K562 (cell line): ENCODE data around the gene DNER. TPM values are rescaled to one million over a fixed set of nuclear protein-coding genes. Genes with fewer than 3 reads are reported as not detected.

Source experiments
- ATAC-seq: fragments of 200-7000 bp; cut with Tn5 transposase; 3 replicates; pipeline ENCODE4 v1.9.1; 2020; ENCODE audit warnings: moderate library complexity
- BruUV-seq: library from RNA; stranded (reverse); fragments of 400-500 nt; replicated peaks from 2 replicates; lab custom pipeline; 2021; lab: Mats Ljungman, UMichigan
- CTCF ChIA-PET: fragments of 300-600 bp; formaldehyde crosslinking; extraction: SDS; loops from one replicate; lab custom pipeline; 2021; ENCODE audit warnings: low intra/inter-chr PET ratio; lab: Yijun Ruan, JAX
- POLR2A ChIA-PET: fragments of 300-600, 350-650 bp; sonication (Branson Sonifier 250); formaldehyde crosslinking; extraction: SDS; loops from one replicate; lab custom pipeline; 2021; ENCODE audit warnings: antibody characterized with exemption, inconsistent platforms; lab: Yijun Ruan, JAX
- DNase-seq, 4 experiments: peaks; one replicate each; pipeline versions ENCODE4 v3.0.0 to v3.0.0-alpha.2; 2011 to 2018; ENCODE audit warnings: low spot score in 3 of 4, mixed read lengths in 3 of 4; ENCODE audit errors: extremely low read depth in 1 of 4
- FAIRE-seq: peaks from 2 replicates; lab custom pipeline; 2011; peaks lifted over from hg19 to GRCh38; lab: Jason Lieb, UNC
- H2AFZ ChIP-seq: 2 replicates; pipeline ENCODE4 v1.6.0; 2011; ENCODE audit warnings: low read depth, low read length, control low read depth, inconsistent platforms
- H3K27ac ChIP-seq: fragments of 200-600 bp; 3 replicates; pipeline ENCODE4 v1.8.0; 2011; ENCODE audit warnings: low read depth, mild to moderate bottlenecking, control low read depth, inconsistent platforms, low read length, moderate library complexity, mixed read lengths; ENCODE audit errors: extremely low read depth
- H3K27me3 ChIP-seq, 2 experiments: fragments of 300-600 bp in 1 of 2; 2 replicates in 1 of 2; 3 replicates in 1 of 2; pipeline versions ENCODE4 v1.6.0 to v1.8.0; 2011; ENCODE audit warnings: inconsistent platforms in 2 of 2, low read length in 2 of 2, mild to moderate bottlenecking in 1 of 2, mixed read lengths in 1 of 2, moderate library complexity in 1 of 2; ENCODE audit not compliant: control insufficient read depth in 2 of 2, insufficient read depth in 2 of 2
- H3K36me3 ChIP-seq: fragments of 300-600 bp; 3 replicates; pipeline ENCODE4 v1.8.0; 2011; ENCODE audit warnings: mild to moderate bottlenecking, low read length, inconsistent platforms; ENCODE audit not compliant: control insufficient read depth, insufficient read depth
- H3K4me1 ChIP-seq, 2 experiments: fragments of 200-600 bp in 1 of 2; replicated peaks in 1 of 2; 2 replicates in 1 of 2; 3 replicates in 1 of 2; pipeline versions ENCODE4 v1.5.1 to v1.8.0; 2011; ENCODE audit warnings: inconsistent platforms in 2 of 2, low read length in 2 of 2, mild to moderate bottlenecking in 1 of 2, mixed read lengths in 1 of 2, moderate library complexity in 1 of 2; ENCODE audit not compliant: control insufficient read depth in 2 of 2, insufficient read depth in 2 of 2
- H3K4me2 ChIP-seq: 2 replicates; pipeline ENCODE4 v1.6.1; 2011; ENCODE audit warnings: low read length, control low read depth, inconsistent platforms, mixed read lengths; ENCODE audit not compliant: insufficient read depth
- H3K4me3 ChIP-seq: fragments of 200-600 bp; sonication (generic), shearing (Covaris generic); 2 replicates; pipeline ENCODE4 v1.5.1; 2016; ENCODE audit warnings: control low read depth, inconsistent platforms
- H3K79me2 ChIP-seq: fragments of 200-600 bp; 3 replicates; pipeline ENCODE4 v1.8.0; 2011; ENCODE audit warnings: low read length, inconsistent platforms; ENCODE audit not compliant: control insufficient read depth, insufficient read depth
- H3K9ac ChIP-seq, 2 experiments: 2 replicates each; pipeline versions ENCODE4 v1.6.0 to v1.6.1; 2011; ENCODE audit warnings: low read depth in 2 of 2, low read length in 2 of 2, control low read depth in 1 of 2, inconsistent platforms in 1 of 2, mild to moderate bottlenecking in 1 of 2, mixed read lengths in 1 of 2; ENCODE audit not compliant: insufficient read depth in 1 of 2
- H3K9me1 ChIP-seq: one replicate; pipeline ENCODE4 v1.6.0; 2011; ENCODE audit warnings: inconsistent platforms, mild to moderate bottlenecking, low read length, moderate library complexity; ENCODE audit not compliant: control insufficient read depth, insufficient read depth
- H3K9me3 ChIP-seq: replicated peaks from 2 replicates; pipeline ENCODE4 v1.5.1; 2011; ENCODE audit warnings: low read depth, low read length, inconsistent platforms; ENCODE audit not compliant: control insufficient read depth, insufficient read depth
- H4K20me1 ChIP-seq: replicated peaks from 2 replicates; pipeline ENCODE4 v1.6.1; 2011; ENCODE audit warnings: low read length, inconsistent platforms, mixed read lengths; ENCODE audit not compliant: control insufficient read depth, insufficient read depth
- GABPA ChIP-seq: fragments of 200-800 bp; sonication (Bioruptor generic); conservative IDR thresholded peaks from 2 replicates; pipeline ENCODE4 v1.6.1; 2016; ENCODE audit warnings: low read depth, missing genetic modification characterization, missing compliant biosample characterization
- JUND ChIP-seq, 2 experiments: IDR thresholded peaks; 2 replicates in 1 of 2; 3 replicates in 1 of 2; pipeline ENCODE4 v1.6.1; 2011; ENCODE audit warnings: borderline replicate concordance in 2 of 2, low read depth in 2 of 2, low read length in 2 of 2, improper control_type of control experiment in 1 of 2, missing biosample characterization in 1 of 2, missing genetic modification characterization in 1 of 2, missing genetic modification reagents in 1 of 2
- KAT2B ChIP-seq: IDR thresholded peaks from one replicate; pipeline ENCODE4 v1.6.1; 2012; ENCODE audit warnings: low read depth, mild to moderate bottlenecking, control low read depth, inconsistent platforms, low read length, moderate library complexity
- PBX2 ChIP-seq, 2 experiments: IDR thresholded peaks in 1 of 2; conservative IDR thresholded peaks in 1 of 2; 2 replicates each; pipeline ENCODE4 v1.6.1; 2016; ENCODE audit warnings: low read depth in 2 of 2, mild to moderate bottlenecking in 1 of 2, missing compliant biosample characterization in 1 of 2, missing genetic modification characterization in 1 of 2, moderate library complexity in 1 of 2
- SFPQ ChIP-seq: fragments of 200-400 bp; formaldehyde crosslinking; IDR thresholded peaks from 2 replicates; pipeline ENCODE4 v1.6.1; 2017; ENCODE audit warnings: mild to moderate bottlenecking, low read depth, low read length, moderate library complexity
- SMAD2 ChIP-seq: fragments of 150-350 bp; IDR thresholded peaks from 2 replicates; pipeline ENCODE4 v1.6.1; 2014; ENCODE audit warnings: low read depth, mild to moderate bottlenecking, low read length
- SMARCA5 ChIP-seq: fragments of 450-650 bp; IDR thresholded peaks from 2 replicates; pipeline ENCODE4 v1.6.1; 2016
- SRSF3 ChIP-seq: fragments of 200-400 bp; formaldehyde crosslinking; IDR thresholded peaks from 2 replicates; pipeline ENCODE4 v1.6.1; 2016; ENCODE audit warnings: mild to moderate bottlenecking, low read length, moderate library complexity; ENCODE audit not compliant: insufficient read depth
- TAF1 ChIP-seq: IDR thresholded peaks from 2 replicates; pipeline ENCODE4 v1.6.1; 2011; ENCODE audit warnings: mild to moderate bottlenecking, low read length, moderate library complexity; ENCODE audit not compliant: insufficient read depth, control insufficient read depth, severe bottlenecking; ENCODE audit errors: extremely low read depth
- TAF9B ChIP-seq: fragments of 450-650 bp; IDR thresholded peaks from 2 replicates; pipeline ENCODE4 v1.6.1; 2018; ENCODE audit warnings: mild to moderate bottlenecking; ENCODE audit not compliant: partially characterized antibody
- TRIM28 ChIP-seq: fragments of 450-650 bp; IDR thresholded peaks from 2 replicates; pipeline ENCODE4 v1.6.1; 2017
- ZNF12 ChIP-seq: sonication (generic); formaldehyde crosslinking; IDR thresholded peaks from 2 replicates; pipeline ENCODE4 v1.4.0; 2020; ENCODE audit warnings: mild to moderate bottlenecking, missing genetic modification reagents
- ZNF644 ChIP-seq: fragments of 200-800 bp; sonication (Bioruptor generic); IDR thresholded peaks from 2 replicates; pipeline ENCODE4 v1.6.1; 2016; ENCODE audit warnings: low read depth, missing genetic modification characterization, missing compliant biosample characterization
- ZNF695 ChIP-seq: fragments of 450-650 bp; formaldehyde crosslinking; IDR thresholded peaks from 2 replicates; pipeline ENCODE4 v1.4.0; 2020; ENCODE audit warnings: mild to moderate bottlenecking, moderate library complexity
- WGBS: fragments of 100-300 bp; shearing (Covaris generic); methylation state at CpG from one replicate; pipeline ENCODE4 v1.1.6; 2016; ENCODE audit warnings: low coverage, mixed read lengths; ENCODE audit not compliant: insufficient coverage; ENCODE audit errors: missing lambda C conversion rate; 5-methylcytosine and 5-hydroxymethylcytosine counted together
- in situ Hi-C: fragments of 300-500 bp; cut with MboI; formaldehyde crosslinking; loops from 4 replicates; pipeline ENCODE4 v1.15.0; 2018; ENCODE audit warnings: inconsistent platforms, mixed read lengths
- intact Hi-C: fragments of 100-400 bp; cut with micrococcal nuclease; formaldehyde crosslinking; loops from 2 replicates; pipeline ENCODE4 v1.14.2; 2022
- polyA plus RNA-seq, 8 experiments: library from polyadenylated mRNA; depleted of rRNA in 4 of 8; stranded (reverse) in 5 of 8; unstranded in 3 of 8; fragments of >200 nt; fragmentation: Nextera tagmentation in 2 of 8; fragmentation: Illumina TruSeq in 1 of 8; extraction: Ambion mirVana in 2 of 8; extraction: Trizol in 1 of 8; gene quantifications; 2 replicates each; pipeline versions ENCODE4 v1.2.1 to v1.2.3, GENCODE V29; 2011 to 2014; ENCODE audit warnings: inconsistent platforms in 1 of 8, missing spikeins in 1 of 8
- total RNA-seq, 7 experiments: library from RNA; depleted of rRNA in 6 of 7; stranded (reverse); fragments of >200 nt in 6 of 7; fragmentation: Illumina TruSeq in 2 of 7; extraction: Trizol in 2 of 7; gene quantifications; 2 replicates each; pipeline versions ENCODE4 v1.2.1 to v1.2.3, GENCODE V29; 2011 to 2021; ENCODE audit warnings: low replicate concordance in 1 of 7

DNER gene
- total and polyA plus RNA-seq, 9 of the 15 experiments (the other 6 are each of a cell fraction or from before 2014, with no cell fraction given), result not detected

- Histone ChIP-seq H3K27ac (no peak overlapping the region), H4K20me1 (no peaks in the 10 kb centered on the region), H3K9ac (no peak overlapping the region), H3K79me2 (no peaks in the 10 kb centered on the region), H3K9me1 (no peaks in the 10 kb centered on the region), H3K4me3 (no peak overlapping the region), H3K9me3 (no peaks in the 10 kb centered on the region), H2AFZ (no peak overlapping the region), H3K36me3 (no peaks in the 10 kb centered on the region), H3K4me1 (no peaks in the 10 kb centered on the region), H3K27me3 (no peaks in the 10 kb centered on the region), H3K4me2 (no peak overlapping the region)
- ChIA-PET CTCF (no interaction called here), POLR2A (no interaction called here)
- in situ Hi-C loops (no loop called here), intact Hi-C loops (no loop called here)
- 0% methylated on average over 3 of the region's 3 CpGs for WGBS
- FAIRE-seq (no peak), ATAC-seq (no peak), DNase-seq (no peak)
- no peak for TF ChIP-seq JUND (IDR thresholded peaks at IDR 0.05; ENCODE audit: borderline replicate concordance, low read depth, low read length)
- no peak for TF ChIP-seq JUND (tag; IDR thresholded peaks at IDR 0.05; ENCODE audit: borderline replicate concordance, low read depth, low read length)
- no peak for TF ChIP-seq ZNF12
- no peak for TF ChIP-seq SMAD2
- TF ChIP-seq ZNF695 (CRISPR knock-in tag), result no peak
- no peak for TF ChIP-seq SRSF3
- TF ChIP-seq SMARCA5, result no peak
- TF ChIP-seq ZNF644, result no peak
- no peak for TF ChIP-seq GABPA (tag)
- no peak for TF ChIP-seq SFPQ
- no peak for TF ChIP-seq TAF1
- no peak for TF ChIP-seq PBX2 (CRISPR knock-in tag; IDR thresholded peaks at IDR 0.05; ENCODE audit: low read depth)
- TF ChIP-seq PBX2 (tag; conservative IDR thresholded peaks at IDR 0.05; ENCODE audit: low read depth), result no peak
- no peak for TF ChIP-seq KAT2B
- TF ChIP-seq TAF9B, result no peak
- no peak for TF ChIP-seq TRIM28
- no TSS peak for BruUV-seq
Measured at GRCh38 chr2:229669841-229670240, 44.5 kb downstream of the DNER start.
